ENCODE measurements around the gene SLC12A2.

DNA sequence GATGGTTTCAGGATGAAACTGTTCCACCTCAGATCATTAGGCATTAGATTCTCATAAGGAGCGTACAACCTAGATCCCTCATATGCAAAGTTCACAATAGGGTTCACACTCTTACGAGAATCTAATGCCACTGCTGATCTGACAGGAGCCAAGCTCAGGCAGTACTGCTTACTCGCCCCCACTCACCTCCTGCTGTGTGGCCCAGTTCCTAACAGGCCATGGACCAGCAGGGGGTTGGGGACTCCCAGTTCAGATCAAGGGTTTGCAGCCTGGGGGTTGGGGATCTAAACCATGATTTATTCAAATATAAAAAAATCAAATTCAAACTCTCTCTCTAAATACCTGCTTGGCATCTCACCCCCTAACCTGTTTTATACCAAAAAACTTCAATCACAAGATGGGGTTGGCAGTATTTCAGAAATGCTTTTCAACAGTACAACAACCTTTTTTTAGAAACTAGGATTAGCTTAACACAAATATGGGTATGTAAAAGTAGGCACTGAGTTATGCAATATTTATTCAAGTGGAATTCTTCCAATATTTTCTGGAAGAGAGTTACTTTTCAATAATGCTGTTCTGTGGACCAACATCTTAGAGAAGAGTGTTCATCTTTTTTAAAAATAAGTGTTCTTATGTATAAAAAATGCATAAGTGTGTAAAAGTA lies 30.1 kb upstream of the SLC12A2 start:
- TF ChIP-seq, protein P1, sequence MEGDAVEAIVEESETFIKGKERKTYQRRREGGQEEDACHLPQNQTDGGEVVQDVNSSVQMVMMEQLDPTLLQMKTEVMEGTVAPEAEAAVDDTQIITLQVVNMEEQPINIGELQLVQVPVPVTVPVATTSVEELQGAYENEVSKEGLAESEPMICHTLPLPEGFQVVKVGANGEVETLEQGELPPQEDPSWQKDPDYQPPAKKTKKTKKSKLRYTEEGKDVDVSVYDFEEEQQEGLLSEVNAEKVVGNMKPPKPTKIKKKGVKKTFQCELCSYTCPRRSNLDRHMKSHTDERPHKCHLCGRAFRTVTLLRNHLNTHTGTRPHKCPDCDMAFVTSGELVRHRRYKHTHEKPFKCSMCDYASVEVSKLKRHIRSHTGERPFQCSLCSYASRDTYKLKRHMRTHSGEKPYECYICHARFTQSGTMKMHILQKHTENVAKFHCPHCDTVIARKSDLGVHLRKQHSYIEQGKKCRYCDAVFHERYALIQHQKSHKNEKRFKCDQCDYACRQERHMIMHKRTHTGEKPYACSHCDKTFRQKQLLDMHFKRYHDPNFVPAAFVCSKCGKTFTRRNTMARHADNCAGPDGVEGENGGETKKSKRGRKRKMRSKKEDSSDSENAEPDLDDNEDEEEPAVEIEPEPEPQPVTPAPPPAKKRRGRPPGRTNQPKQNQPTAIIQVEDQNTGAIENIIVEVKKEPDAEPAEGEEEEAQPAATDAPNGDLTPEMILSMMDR (conservative IDR thresholded peaks at IDR 0.05 in 1 of 2, IDR thresholded peaks at IDR 0.05 in 1 of 2; ENCODE audit: extremely low read depth in 1 of 2, insufficient read depth in 1 of 2, low read depth in 1 of 2, low read length in 2 of 2) = no peak
- no peak for TF ChIP-seq EZH2 (IDR thresholded peaks at IDR 0.05; ENCODE audit: borderline replicate concordance, low read length)

All from mammary epithelial cell (primary cell).